Astrocyte of the spinal cord (primary cell): ENCODE measurements around the gene MAGI2.

Experiments
- DNase-seq: peaks from one replicate; pipeline ENCODE4 v3.0.0; 2011; ENCODE audit warnings: low read depth, low spot score
- H3K4me3 ChIP-seq: 2 replicates; pipeline ENCODE4 v1.5.1; 2011; ENCODE audit warnings: low read depth, mild to moderate bottlenecking, low read length, moderate library complexity
- CTCF ChIP-seq: IDR thresholded peaks from 2 replicates; pipeline ENCODE4 v1.5.1; 2012; ENCODE audit warnings: low read depth, mild to moderate bottlenecking, low read length, inconsistent platforms
- in situ Hi-C: cut with HindIII; loops from 2 replicates; pipeline ENCODE4 v1.10.0; 2017; ENCODE audit warnings: low sequenced_read_pairs

MAGI2 gene

GRCh38 chr7:78407031-78407430 lies 1046.4 kb downstream of the MAGI2 start:
- TF ChIP-seq CTCF, result no peak
- DNase-seq, result no peak
- no peak overlapping the region for H3K4me3 ChIP-seq
- in situ Hi-C loops, result no loop called here

GRCh38 chr7:78406531-78406930 lies 1046.9 kb downstream of the MAGI2 start:
- no peak overlapping the region for H3K4me3 ChIP-seq
- no peak for DNase-seq
- in situ Hi-C loops, result no loop called here
- no peak for TF ChIP-seq CTCF

GRCh38 chr7:78402096-78402495 lies 1051.4 kb downstream of the MAGI2 start:
- TF ChIP-seq CTCF, result no peak
- no peak for DNase-seq
- in situ Hi-C loops, result no loop called here
- H3K4me3 ChIP-seq, result no peak overlapping the region

- DNase-seq, result no peak
- no peak for TF ChIP-seq CTCF
- no peak overlapping the region for H3K4me3 ChIP-seq
- in situ Hi-C loops, result no loop called here
Measured at GRCh38 chr7:78400038-78400437, 1053.4 kb downstream of the MAGI2 start.

- in situ Hi-C loops, result no loop called here
- DNase-seq, result peak; percentile 23
- H3K4me3 ChIP-seq, result no peak overlapping the region
- no peak for TF ChIP-seq CTCF
Measured at GRCh38 chr7:78399033-78399769, 1054.3 kb downstream of the MAGI2 start.

GRCh38 chr7:78398576-78398975 lies 1054.9 kb downstream of the MAGI2 start:
- H3K4me3 ChIP-seq, result no peak overlapping the region
- DNase-seq, result no peak
- TF ChIP-seq CTCF, result no peak
- in situ Hi-C loops, result no loop called here

- in situ Hi-C loops, result no loop called here
- no peak for TF ChIP-seq CTCF
- DNase-seq, result no peak
- no peak overlapping the region for H3K4me3 ChIP-seq
Measured at GRCh38 chr7:78398081-78398480, 1055.4 kb downstream of the MAGI2 start.
